Endothelial cell of umbilical vein (primary cell): ENCODE results near the gene PFKFB3. TPM values are rescaled to one million over a fixed set of nuclear protein-coding genes. Genes with fewer than 3 reads are reported as not detected.

Experiments used
- BruUV-seq: library from RNA; stranded (reverse); fragments of 400-500 nt; replicated peaks from 2 replicates; lab custom pipeline; 2021; lab: Mats Ljungman, UMichigan
- CTCF ChIA-PET: fragments of 300-600, 350-600 bp; sonication (Branson Sonifier 250); formaldehyde crosslinking; loops from one replicate; lab custom pipeline; 2021; ENCODE audit warnings: antibody characterized with exemption, inconsistent platforms; lab: Charles Lee
- POLR2A ChIA-PET: fragments of 300-600, 350-600 bp; sonication (Branson Sonifier 250); formaldehyde crosslinking; loops from one replicate; lab custom pipeline; 2021; ENCODE audit warnings: antibody characterized with exemption, inconsistent platforms; lab: Charles Lee
- DNase-seq: peaks from one replicate; pipeline ENCODE4 v3.0.0-alpha.2; 2011; ENCODE audit warnings: low read depth, low spot score
- FAIRE-seq: peaks from 2 replicates; lab custom pipeline; 2011; peaks lifted over from hg19 to GRCh38; lab: Jason Lieb, UNC
- H2AFZ ChIP-seq: 2 replicates; pipeline ENCODE4 v1.6.0; 2012; ENCODE audit warnings: low read depth, low read length, control low read depth, inconsistent platforms
- H3K27ac ChIP-seq: 2 replicates; pipeline ENCODE4 v1.5.1; 2011; ENCODE audit warnings: low read depth, mild to moderate bottlenecking, control low read depth, low read length, moderate library complexity; ENCODE audit not compliant: insufficient read depth
- H3K27me3 ChIP-seq, 2 experiments: 2 replicates each; pipeline versions ENCODE4 v1.6.0 to v1.6.1; 2011; ENCODE audit warnings: low read length in 2 of 2, mixed read lengths in 1 of 2; ENCODE audit not compliant: control insufficient read depth in 2 of 2, insufficient read depth in 2 of 2
- H3K36me3 ChIP-seq, 2 experiments: 2 replicates in 1 of 2; 3 replicates in 1 of 2; pipeline ENCODE4 v1.5.1; 2011; ENCODE audit warnings: low read length in 2 of 2, mild to moderate bottlenecking in 1 of 2, moderate library complexity in 1 of 2; ENCODE audit not compliant: control insufficient read depth in 2 of 2, insufficient read depth in 2 of 2; ENCODE audit errors: extremely low read depth in 1 of 2
- H3K4me1 ChIP-seq: 3 replicates; pipeline ENCODE4 v1.5.1; 2011; ENCODE audit warnings: mild to moderate bottlenecking, low read length; ENCODE audit not compliant: control insufficient read depth, insufficient read depth; ENCODE audit errors: extremely low read depth
- H3K4me2 ChIP-seq: 2 replicates; pipeline ENCODE4 v1.6.1; 2011; ENCODE audit warnings: low read length, control low read depth, mixed read lengths; ENCODE audit not compliant: insufficient read depth
- H3K4me3 ChIP-seq, 3 experiments: fragments of 200-600 bp in 1 of 3; sonication (generic), shearing (Covaris generic) in 1 of 3; replicated peaks in 1 of 3; 2 replicates each; pipeline ENCODE4 v1.5.1; 2011 to 2016; ENCODE audit warnings: control low read depth in 3 of 3, low read length in 3 of 3, mild to moderate bottlenecking in 2 of 3, inconsistent platforms in 1 of 3, low read depth in 1 of 3, moderate library complexity in 1 of 3; ENCODE audit not compliant: insufficient read depth in 1 of 3
- H3K79me2 ChIP-seq: 2 replicates; pipeline ENCODE4 v1.6.0; 2012; ENCODE audit warnings: low read length, inconsistent platforms; ENCODE audit not compliant: control insufficient read depth, insufficient read depth
- H3K9ac ChIP-seq: replicated peaks from 2 replicates; pipeline ENCODE3; 2011; ENCODE audit warnings: low read length, control low read depth; ENCODE audit not compliant: insufficient read depth; ENCODE audit errors: extremely low read depth
- H3K9me1 ChIP-seq: replicated peaks from 3 replicates; pipeline ENCODE4 v1.6.0; 2011; ENCODE audit warnings: mild to moderate bottlenecking, low read length; ENCODE audit not compliant: control insufficient read depth, insufficient read depth; ENCODE audit errors: extremely low read depth
- H3K9me3 ChIP-seq: replicated peaks from 2 replicates; pipeline ENCODE4 v1.5.1; 2012; ENCODE audit warnings: low read length, inconsistent platforms; ENCODE audit not compliant: control insufficient read depth, insufficient read depth
- H4K20me1 ChIP-seq: replicated peaks from 2 replicates; pipeline ENCODE3; 2011; ENCODE audit warnings: mild to moderate bottlenecking, low read length; ENCODE audit not compliant: control insufficient read depth, insufficient read depth; ENCODE audit errors: extremely low read depth
- EZH2 ChIP-seq: IDR thresholded peaks from 2 replicates; pipeline ENCODE4 v1.6.1; 2012; ENCODE audit warnings: borderline replicate concordance, low read depth, mild to moderate bottlenecking, moderate library complexity, low read length, inconsistent platforms; ENCODE audit not compliant: severe bottlenecking
- FOS ChIP-seq: IDR thresholded peaks from 2 replicates; pipeline ENCODE4 v1.6.1; 2011; ENCODE audit warnings: mild to moderate bottlenecking, low read length, moderate library complexity, borderline replicate concordance; ENCODE audit not compliant: insufficient read depth
- GATA2 ChIP-seq: IDR thresholded peaks from 2 replicates; pipeline ENCODE4 v1.7.0; 2011; ENCODE audit warnings: low read depth, mild to moderate bottlenecking, moderate library complexity, mixed read lengths, low read length; ENCODE audit not compliant: insufficient read length, insufficient read depth
- JUN ChIP-seq: IDR thresholded peaks from 2 replicates; pipeline ENCODE4 v1.6.1; 2011; ENCODE audit warnings: borderline replicate concordance, low read depth; ENCODE audit not compliant: insufficient read length, insufficient read depth
- MYC ChIP-seq: IDR thresholded peaks from one replicate; pipeline ENCODE4 v1.6.1; 2011; ENCODE audit warnings: mild to moderate bottlenecking, low read depth, low read length
- POLR2A ChIP-seq: IDR thresholded peaks from 2 replicates; pipeline ENCODE4 v1.6.1; 2012; ENCODE audit warnings: low read depth, mild to moderate bottlenecking, control low read depth, low read length
- POLR2AphosphoS5 ChIP-seq: IDR thresholded peaks from 2 replicates; pipeline ENCODE4 v1.6.1; 2012; ENCODE audit warnings: low read depth, mild to moderate bottlenecking, control low read depth, low read length, moderate library complexity; ENCODE audit not compliant: insufficient read depth
- dilution Hi-C: fragments of 300-500 bp; cut with MboI; formaldehyde crosslinking; loops from one replicate; pipeline ENCODE4 v1.15.0; 2019; ENCODE audit warnings: low sequenced_read_pairs; ENCODE audit not compliant: extremely low pct_ligation_motif_present
- intact Hi-C: fragments of 100-400 bp; cut with micrococcal nuclease; formaldehyde crosslinking; loops from one replicate; pipeline ENCODE4 v1.10.0; 2022
- polyA plus RNA-seq, 4 experiments: library from polyadenylated mRNA; depleted of rRNA in 3 of 4; stranded (reverse) in 3 of 4; unstranded in 1 of 4; fragments of >200 nt; gene quantifications; 2 replicates each; pipeline versions ENCODE4 v1.2.1 to v1.2.3, GENCODE V29; 2011 to 2012; ENCODE audit warnings: missing spikeins in 1 of 4
- total RNA-seq: library from RNA; stranded (reverse); gene quantifications from 2 replicates; pipeline ENCODE4 v1.2.3, GENCODE V29; 2021
- TF ChIP-seq, protein P1 (sequence below): IDR thresholded peaks from 2 replicates; pipeline ENCODE4 v1.6.1; 2011; ENCODE audit not compliant: insufficient read depth, insufficient read length
- TF ChIP-seq, protein P2 (sequence below), 2 donors: IDR thresholded peaks; 1 replicate in 1 of 2; 2 replicates in 1 of 2; pipeline ENCODE4 v1.5.1; 2011; ENCODE audit warnings: low read length in 2 of 2, mild to moderate bottlenecking in 2 of 2, moderate library complexity in 2 of 2, control low read depth in 1 of 2, inconsistent platforms in 1 of 2, low read depth in 1 of 2; ENCODE audit not compliant: insufficient read depth in 1 of 2; ENCODE audit errors: extremely low read depth in 1 of 2

Gene PFKFB3
- total and polyA plus RNA-seq, 2 donors (not counting 3 experiments of a cell fraction or from before 2014, with no cell fraction given): 15.8 to 33.7 TPM

DNA sequence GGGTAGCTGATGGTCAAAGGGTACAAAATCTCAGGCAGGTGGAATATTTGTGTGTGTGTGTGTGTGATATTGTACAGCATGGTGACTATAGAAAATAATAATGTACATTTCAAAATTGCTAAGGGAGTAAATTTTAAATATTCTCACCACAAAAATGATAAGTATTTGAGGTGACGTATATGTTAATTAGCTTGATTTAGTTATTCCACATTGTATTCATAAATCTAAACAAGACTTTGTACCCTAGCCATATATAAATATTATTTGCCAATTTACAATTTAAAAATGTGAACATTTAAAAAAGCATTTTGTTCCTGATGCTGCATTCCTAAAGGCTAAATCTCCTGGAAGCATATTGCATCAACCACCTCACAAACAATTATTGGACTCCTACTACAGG, 47.0 kb downstream of the PFKFB3 start:
- dilution Hi-C loops: no loop called here
- CTCF ChIA-PET: no interaction called here
- Histone ChIP-seq H3K36me3 (no peaks in the 10 kb centered on the region), H3K9me1 (no peaks in the 10 kb centered on the region), H3K4me2 (no peak overlapping the region), H3K9me3 (no peaks in the 10 kb centered on the region), H3K9ac (no peak overlapping the region), H3K4me1 (no peaks in the 10 kb centered on the region), H3K27ac (no peak overlapping the region), H3K27me3 (no peaks in the 10 kb centered on the region), H2AFZ (no peak overlapping the region), H3K79me2 (no peaks in the 10 kb centered on the region), H3K4me3 (no peak overlapping the region), H4K20me1 (no peaks in the 10 kb centered on the region)
- no TSS peak for BruUV-seq
- POLR2A ChIA-PET: no interaction called here
- no peak for TF ChIP-seq POLR2A
- TF ChIP-seq JUN: no peak
- TF ChIP-seq POLR2AphosphoS5: no peak
- TF ChIP-seq, protein P1, sequence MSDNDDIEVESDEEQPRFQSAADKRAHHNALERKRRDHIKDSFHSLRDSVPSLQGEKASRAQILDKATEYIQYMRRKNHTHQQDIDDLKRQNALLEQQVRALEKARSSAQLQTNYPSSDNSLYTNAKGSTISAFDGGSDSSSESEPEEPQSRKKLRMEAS: no peak
- TF ChIP-seq, protein P2, sequence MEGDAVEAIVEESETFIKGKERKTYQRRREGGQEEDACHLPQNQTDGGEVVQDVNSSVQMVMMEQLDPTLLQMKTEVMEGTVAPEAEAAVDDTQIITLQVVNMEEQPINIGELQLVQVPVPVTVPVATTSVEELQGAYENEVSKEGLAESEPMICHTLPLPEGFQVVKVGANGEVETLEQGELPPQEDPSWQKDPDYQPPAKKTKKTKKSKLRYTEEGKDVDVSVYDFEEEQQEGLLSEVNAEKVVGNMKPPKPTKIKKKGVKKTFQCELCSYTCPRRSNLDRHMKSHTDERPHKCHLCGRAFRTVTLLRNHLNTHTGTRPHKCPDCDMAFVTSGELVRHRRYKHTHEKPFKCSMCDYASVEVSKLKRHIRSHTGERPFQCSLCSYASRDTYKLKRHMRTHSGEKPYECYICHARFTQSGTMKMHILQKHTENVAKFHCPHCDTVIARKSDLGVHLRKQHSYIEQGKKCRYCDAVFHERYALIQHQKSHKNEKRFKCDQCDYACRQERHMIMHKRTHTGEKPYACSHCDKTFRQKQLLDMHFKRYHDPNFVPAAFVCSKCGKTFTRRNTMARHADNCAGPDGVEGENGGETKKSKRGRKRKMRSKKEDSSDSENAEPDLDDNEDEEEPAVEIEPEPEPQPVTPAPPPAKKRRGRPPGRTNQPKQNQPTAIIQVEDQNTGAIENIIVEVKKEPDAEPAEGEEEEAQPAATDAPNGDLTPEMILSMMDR (IDR thresholded peaks at IDR 0.05; ENCODE audit: extremely low read depth in 1 of 2, insufficient read depth in 1 of 2, low read depth in 1 of 2, low read length in 2 of 2): no peak
- no peak for TF ChIP-seq EZH2
- TF ChIP-seq GATA2: no peak
- no peak for TF ChIP-seq FOS
- TF ChIP-seq MYC: no peak
- DNase-seq: no peak
- intact Hi-C loops: loop anchor here (2.0 kb wide), 1 partner anchor 21 kb away; no protein-coding TSS in a partner anchor
- FAIRE-seq: no peak
